OCI-LY7 (cell line): ENCODE results near the gene SLC1A3. TPM values are rescaled to one million over a fixed set of nuclear protein-coding genes. Genes with fewer than 3 reads are reported as not detected.

ENCODE experiments used
- BruUV-seq: library from RNA; stranded (reverse); fragments of 400-500 nt; replicated peaks from 2 replicates; lab custom pipeline; 2021; lab: Mats Ljungman, UMichigan
- CTCF ChIA-PET: fragments of 300-600 bp; sonication (Branson Sonifier 250); formaldehyde crosslinking; loops from one replicate; lab custom pipeline; 2022; ENCODE audit warnings: antibody characterized with exemption; ENCODE audit not compliant: unreplicated experiment; lab: Charles Lee
- POLR2A ChIA-PET: fragments of 300-600 bp; sonication (Branson Sonifier 250); formaldehyde crosslinking; loops from one replicate; lab custom pipeline; 2022; ENCODE audit warnings: antibody characterized with exemption; lab: Charles Lee
- DNase-seq: peaks from one replicate; pipeline ENCODE4 v3.0.0-alpha.2; 2015; ENCODE audit warnings: low spot score
- H2AFZ ChIP-seq: fragments of 200-600 bp; sonication (generic), shearing (Covaris generic); 2 replicates; pipeline ENCODE4 v1.6.1; 2014; ENCODE audit warnings: mild to moderate bottlenecking, antibody characterized with exemption, low read length, moderate library complexity
- H3K27ac ChIP-seq: fragments of 200-600 bp; sonication (generic); 2 replicates; pipeline ENCODE4 v1.5.1; 2014; ENCODE audit warnings: mixed run types, low read depth, mild to moderate bottlenecking, moderate library complexity, low read length, inconsistent platforms; ENCODE audit not compliant: poor library complexity, severe bottlenecking
- H3K36me3 ChIP-seq: fragments of 200-600 bp; sonication (generic); 2 replicates; pipeline ENCODE4 v1.6.1; 2014; ENCODE audit warnings: mild to moderate bottlenecking, antibody characterized with exemption, low read length, moderate library complexity, mixed read lengths; ENCODE audit not compliant: insufficient read depth
- H3K4me1 ChIP-seq: fragments of 200-600 bp; sonication (generic); 2 replicates; pipeline ENCODE4 v1.5.1; 2014; ENCODE audit warnings: mild to moderate bottlenecking, low read length; ENCODE audit not compliant: insufficient read depth, poor library complexity, severe bottlenecking
- H3K4me2 ChIP-seq: fragments of 200-600 bp; sonication (generic); 2 replicates; pipeline ENCODE4 v1.6.1; 2014; ENCODE audit warnings: mild to moderate bottlenecking, low read length
- H3K4me3 ChIP-seq: fragments of 200-600 bp; sonication (generic); 2 replicates; pipeline ENCODE4 v1.5.1; 2014; ENCODE audit warnings: mild to moderate bottlenecking, low read depth, low read length; ENCODE audit not compliant: poor library complexity, severe bottlenecking
- H3K79me2 ChIP-seq: fragments of 200-600 bp; sonication (generic); 2 replicates; pipeline ENCODE4 v1.6.1; 2016; ENCODE audit warnings: low read depth, mild to moderate bottlenecking, low read length, moderate library complexity, mixed read lengths; ENCODE audit not compliant: insufficient read depth
- H3K9me2 ChIP-seq: fragments of 200-600 bp; sonication (generic); 2 replicates; pipeline ENCODE4 v1.6.1; 2016; ENCODE audit warnings: mild to moderate bottlenecking, low read length, mixed read lengths; ENCODE audit not compliant: insufficient read depth
- H3K9me3 ChIP-seq: fragments of 200-600 bp; sonication (generic); 2 replicates; pipeline ENCODE4 v1.6.1; 2014; ENCODE audit warnings: mild to moderate bottlenecking, mixed run types, low read length, mixed read lengths
- H4K20me1 ChIP-seq: fragments of 200-600 bp; sonication (generic); 2 replicates; pipeline ENCODE4 v1.6.1; 2014; ENCODE audit warnings: mild to moderate bottlenecking, antibody characterized with exemption, low read length, moderate library complexity, mixed read lengths; ENCODE audit not compliant: insufficient read depth
- CTCF ChIP-seq: fragments of 200-600 bp; sonication (generic); conservative IDR thresholded peaks from 2 replicates; pipeline ENCODE4 v1.5.1; 2014; ENCODE audit warnings: mild to moderate bottlenecking, antibody characterized with exemption, low read length, moderate library complexity, mixed read lengths
- EZH2phosphoT487 ChIP-seq: fragments of 200-600 bp; sonication (generic); IDR thresholded peaks from 2 replicates; pipeline ENCODE4 v1.6.1; 2018; ENCODE audit warnings: low read depth, borderline replicate concordance, mild to moderate bottlenecking, mixed run types, antibody characterized with exemption, low read length, moderate library complexity, mixed read lengths
- intact Hi-C: fragments of 100-400 bp; cut with micrococcal nuclease; formaldehyde crosslinking; loops from one replicate; pipeline ENCODE4 v1.10.0; 2022; ENCODE audit not compliant: unreplicated experiment
- total RNA-seq, 2 experiments: library from RNA; depleted of rRNA in 1 of 2; stranded (reverse); fragments of >200 nt in 1 of 2; shearing (Covaris generic) in 1 of 2; gene quantifications; 2 replicates each; pipeline ENCODE4 v1.2.3, GENCODE V29; 2014 to 2022

Gene SLC1A3
- total RNA-seq, 2 experiments from 2014 or later: not detected

- TF ChIP-seq CTCF: no peak
- TF ChIP-seq EZH2phosphoT487: no peak
- no peaks in the 10 kb centered on the region for H3K9me3 ChIP-seq
- CTCF ChIA-PET: no interaction called here
- H3K79me2 ChIP-seq: no peaks in the 10 kb centered on the region
- POLR2A ChIA-PET: interaction anchor here (1.1 kb wide), 1 partner anchor 35 kb away, joined by 3 read pairs; no protein-coding TSS in a partner anchor
- H3K4me1 ChIP-seq: no peaks in the 10 kb centered on the region
- no peak overlapping the region for H2AFZ ChIP-seq
- H4K20me1 ChIP-seq: no peaks in the 10 kb centered on the region
- H3K27ac ChIP-seq: no peak overlapping the region
- no peak overlapping the region for H3K4me2 ChIP-seq
- no TSS peak for BruUV-seq
- intact Hi-C loops: no loop called here
- H3K9me2 ChIP-seq: no peaks in the 10 kb centered on the region
- no peak overlapping the region for H3K4me3 ChIP-seq
- no peaks in the 10 kb centered on the region for H3K36me3 ChIP-seq
- no peak for DNase-seq
Measured at GRCh38 chr5:36646100-36646499, 39.7 kb downstream of the SLC1A3 start.

- H3K9me3 ChIP-seq: no peaks in the 10 kb centered on the region
- no peak overlapping the region for H3K4me2 ChIP-seq
- H3K36me3 ChIP-seq: no peaks in the 10 kb centered on the region
- no peak for DNase-seq
- no peaks in the 10 kb centered on the region for H3K9me2 ChIP-seq
- H3K4me3 ChIP-seq: no peak overlapping the region
- no peak overlapping the region for H2AFZ ChIP-seq
- H4K20me1 ChIP-seq: no peaks in the 10 kb centered on the region
- H3K27ac ChIP-seq: no peak overlapping the region
- intact Hi-C loops: no loop called here
- TF ChIP-seq EZH2phosphoT487 (no peak), CTCF (no peak)
- CTCF ChIA-PET: no interaction called here
- no peaks in the 10 kb centered on the region for H3K79me2 ChIP-seq
- no TSS peak for BruUV-seq
- no peaks in the 10 kb centered on the region for H3K4me1 ChIP-seq
- POLR2A ChIA-PET: no interaction called here
Measured at GRCh38 chr5:36646507-36647023, 40.2 kb downstream of the SLC1A3 start.

GRCh38 chr5:36647046-36647445 is 40.6 kb downstream of the SLC1A3 start:
- no peaks in the 10 kb centered on the region for H3K79me2 ChIP-seq
- no peak overlapping the region for H2AFZ ChIP-seq
- TF ChIP-seq EZH2phosphoT487 (no peak), CTCF (no peak)
- no peak for DNase-seq
- intact Hi-C loops: no loop called here
- no peaks in the 10 kb centered on the region for H4K20me1 ChIP-seq
- ChIA-PET POLR2A (no interaction called here), CTCF (no interaction called here)
- BruUV-seq: no TSS peak
- H3K9me2 ChIP-seq: no peaks in the 10 kb centered on the region
- no peaks in the 10 kb centered on the region for H3K4me1 ChIP-seq
- no peaks in the 10 kb centered on the region for H3K9me3 ChIP-seq
- H3K27ac ChIP-seq: no peak overlapping the region
- no peaks in the 10 kb centered on the region for H3K36me3 ChIP-seq
- no peak overlapping the region for H3K4me3 ChIP-seq
- H3K4me2 ChIP-seq: no peak overlapping the region
